Thoracic aorta (tissue), 2 donors: ENCODE results near the gene PTPN5. TPM values are rescaled to one million over a fixed set of nuclear protein-coding genes. Genes with fewer than 3 reads are reported as not detected.

Source experiments
- ATAC-seq: fragments of 150-250 bp; one replicate; pipeline ENCODE4 v1.8.0; 2017; ENCODE audit warnings: low read depth; ENCODE audit not compliant: insufficient number of reproducible peaks, low FRiP score
- DNase-seq: peaks from one replicate; pipeline ENCODE4 v3.0.0-alpha.2; 2020; ENCODE audit warnings: low spot score
- H3K27ac ChIP-seq, 2 donors: fragments of 200-600 bp; sonication (generic); 1 replicate in 1 of 2; 2 replicates in 1 of 2; pipeline ENCODE4 v1.5.1; 2016; ENCODE audit warnings: mild to moderate bottlenecking in 2 of 2, moderate library complexity in 2 of 2
- H3K27me3 ChIP-seq: fragments of 200-600 bp; sonication (generic); replicated peaks from 2 replicates; pipeline ENCODE4 v1.6.0; 2016; ENCODE audit warnings: mild to moderate bottlenecking; ENCODE audit not compliant: insufficient read depth
- H3K36me3 ChIP-seq: fragments of 200-600 bp; sonication (generic); one replicate; pipeline ENCODE4 v1.5.1; 2016
- H3K4me1 ChIP-seq, 2 donors: fragments of 200-600 bp; sonication (generic); 1 replicate in 1 of 2; 2 replicates in 1 of 2; pipeline versions ENCODE4 v1.5.1 to v1.6.0; 2016; ENCODE audit warnings: low read depth in 2 of 2, mild to moderate bottlenecking in 1 of 2; ENCODE audit not compliant: control insufficient read depth in 1 of 2
- H3K4me3 ChIP-seq: fragments of 200-600 bp; sonication (generic); 2 replicates; pipeline ENCODE4 v1.5.1; 2016; ENCODE audit warnings: mild to moderate bottlenecking
- H3K9me3 ChIP-seq: fragments of 200-600 bp; sonication (generic); 2 replicates; pipeline ENCODE4 v1.5.1; 2016
- CTCF ChIP-seq: fragments of 200-600 bp; sonication (generic); IDR thresholded peaks from one replicate; pipeline ENCODE4 v1.5.1; 2019; ENCODE audit warnings: antibody characterized with exemption
- total RNA-seq, 2 donors: library from RNA; depleted of rRNA; stranded (reverse); fragments of >200 nt; gene quantifications; one replicate each; pipeline versions ENCODE4 v1.1.0 to v1.2.3, GENCODE V29; 2016

Gene PTPN5
- total RNA-seq, 2 donors from 2014 or later = 2.2 to 6.1 TPM

GRCh38 chr11:18733202-18733601 is 58.4 kb downstream of the PTPN5 start:
- no peaks in the 10 kb centered on the region for H3K9me3 ChIP-seq
- no peaks in the 10 kb centered on the region for H3K36me3 ChIP-seq
- ATAC-seq (no peak), DNase-seq (no peak)
- no peak overlapping the region for H3K4me3 ChIP-seq
- no peaks in the 10 kb centered on the region for H3K27me3 ChIP-seq
- no peak for TF ChIP-seq CTCF
- H3K4me1 ChIP-seq = no peaks in the 10 kb centered on the region
- H3K27ac ChIP-seq = no peak overlapping the region

- Histone ChIP-seq H3K4me1 (no peaks in the 10 kb centered on the region), H3K27ac (no peak overlapping the region), H3K27me3 (no peaks in the 10 kb centered on the region), H3K4me3 (no peak overlapping the region), H3K36me3 (no peaks in the 10 kb centered on the region), H3K9me3 (no peaks in the 10 kb centered on the region)
- peak; percentile 94 for TF ChIP-seq CTCF
- DNase-seq (no peak), ATAC-seq (no peak)
These were observed 59.4 kb downstream of the PTPN5 start for GRCh38 chr11:18731949-18732821.

GRCh38 chr11:18731441-18731840 is 60.2 kb downstream of the PTPN5 start:
- H3K4me1 ChIP-seq = no peaks in the 10 kb centered on the region
- DNase-seq (no peak), ATAC-seq (no peak)
- H3K27me3 ChIP-seq = no peaks in the 10 kb centered on the region
- no peak overlapping the region for H3K27ac ChIP-seq
- no peak overlapping the region for H3K4me3 ChIP-seq
- H3K36me3 ChIP-seq = no peaks in the 10 kb centered on the region
- no peaks in the 10 kb centered on the region for H3K9me3 ChIP-seq
- TF ChIP-seq CTCF = no peak

GRCh38 chr11:18730020-18730419 is 61.6 kb downstream of the PTPN5 start:
- H3K27me3 ChIP-seq = no peaks in the 10 kb centered on the region
- no peak for ATAC-seq

GRCh38 chr11:18729426-18729825 is 62.2 kb downstream of the PTPN5 start:
- H3K9me3 ChIP-seq = no peaks in the 10 kb centered on the region
- no peak overlapping the region for H3K4me3 ChIP-seq
- no peaks in the 10 kb centered on the region for H3K4me1 ChIP-seq
- H3K27ac ChIP-seq = no peak overlapping the region
- no peak for TF ChIP-seq CTCF
- no peaks in the 10 kb centered on the region for H3K27me3 ChIP-seq
- ATAC-seq (no peak), DNase-seq (no peak)
- H3K36me3 ChIP-seq = no peaks in the 10 kb centered on the region

More at GRCh38 chr11:18730020-18730419, 61.6 kb downstream of the PTPN5 start:
- Histone ChIP-seq H3K9me3 (no peaks in the 10 kb centered on the region), H3K4me1 (no peaks in the 10 kb centered on the region), H3K4me3 (no peak overlapping the region), H3K27ac (no peak overlapping the region), H3K36me3 (no peaks in the 10 kb centered on the region)
- no peak for TF ChIP-seq CTCF
- DNase-seq = no peak
